SK-N-SH (cell line): ENCODE data around the gene ZSWIM7.

Experiments
- CHD2 ChIP-seq: fragments of 150-350 bp; IDR thresholded peaks from 2 replicates; pipeline ENCODE4 v1.6.1; 2018; ENCODE audit warnings: low read length; ENCODE audit not compliant: partially characterized antibody
- ELF1 ChIP-seq: IDR thresholded peaks from 2 replicates; pipeline ENCODE4 v1.4.0; 2012
- EP300 ChIP-seq, 2 experiments: IDR thresholded peaks; 2 replicates each; pipeline versions ENCODE4 v1.4.0 to v1.6.1; 2012; ENCODE audit warnings: borderline replicate concordance in 1 of 2, low read depth in 1 of 2, low read length in 1 of 2
- FOXM1 ChIP-seq: IDR thresholded peaks from 2 replicates; pipeline ENCODE4 v1.4.0; 2012; ENCODE audit warnings: low read depth, mild to moderate bottlenecking
- MXI1 ChIP-seq: IDR thresholded peaks from 2 replicates; pipeline ENCODE4 v1.6.1; 2012; ENCODE audit warnings: mild to moderate bottlenecking, low read depth, low read length, improper control_type of control experiment
- NFIC ChIP-seq: IDR thresholded peaks from 2 replicates; pipeline ENCODE4 v1.4.0; 2012; ENCODE audit warnings: borderline replicate concordance
- POLR2AphosphoS5 ChIP-seq: IDR thresholded peaks from 2 replicates; pipeline ENCODE4 v1.6.1; 2012; ENCODE audit warnings: low read depth, low read length
- SIN3A ChIP-seq: IDR thresholded peaks from 2 replicates; pipeline ENCODE4 v1.6.1; 2012; ENCODE audit warnings: low read depth, mild to moderate bottlenecking, low read length, moderate library complexity, borderline replicate concordance
- TAF1 ChIP-seq: IDR thresholded peaks from 2 replicates; pipeline ENCODE4 v1.6.1; 2012; ENCODE audit warnings: low read depth, mild to moderate bottlenecking, low read length, moderate library complexity, borderline replicate concordance
- TEAD4 ChIP-seq: IDR thresholded peaks from 2 replicates; pipeline ENCODE4 v1.4.0; 2012; ENCODE audit warnings: mild to moderate bottlenecking, borderline replicate concordance; ENCODE audit not compliant: insufficient read depth
- YY1 ChIP-seq: IDR thresholded peaks from 2 replicates; pipeline ENCODE4 v1.4.0; 2012; ENCODE audit warnings: low read depth, mild to moderate bottlenecking
- TF ChIP-seq, protein P1 (sequence below): fragments of 200-600 bp; sonication (generic); IDR thresholded peaks from 2 replicates; pipeline ENCODE4 v1.6.1; 2017; ENCODE audit warnings: antibody characterized with exemption, mild to moderate bottlenecking, moderate library complexity
- TF ChIP-seq, protein P2 (sequence below): IDR thresholded peaks from 2 replicates; pipeline ENCODE4 v1.4.0; 2012; ENCODE audit warnings: low read depth, borderline replicate concordance
- TF ChIP-seq, protein P3 (sequence below): IDR thresholded peaks from 2 replicates; pipeline ENCODE4; 2012

DNA sequence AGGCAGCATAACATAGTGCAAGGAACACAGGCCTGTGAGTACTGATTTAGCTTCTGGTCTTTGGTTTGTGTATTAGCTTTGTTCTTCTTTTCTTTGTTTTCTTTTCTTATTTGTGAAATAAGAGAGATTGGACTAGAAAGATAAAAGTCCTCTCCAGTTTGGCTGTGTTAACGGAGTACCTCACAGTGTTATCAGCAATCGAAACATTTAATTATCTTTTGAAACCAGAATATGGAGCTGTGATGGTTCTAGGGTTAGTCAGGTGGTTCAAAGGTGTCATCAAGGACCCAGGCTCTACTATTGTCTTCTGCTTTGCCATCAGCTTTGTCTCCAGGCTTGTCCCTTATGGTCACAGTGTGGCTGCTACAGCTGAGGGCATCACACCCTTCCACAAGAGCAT, 29.0 kb downstream of the ZSWIM7 start:
- TF ChIP-seq, protein P1, sequence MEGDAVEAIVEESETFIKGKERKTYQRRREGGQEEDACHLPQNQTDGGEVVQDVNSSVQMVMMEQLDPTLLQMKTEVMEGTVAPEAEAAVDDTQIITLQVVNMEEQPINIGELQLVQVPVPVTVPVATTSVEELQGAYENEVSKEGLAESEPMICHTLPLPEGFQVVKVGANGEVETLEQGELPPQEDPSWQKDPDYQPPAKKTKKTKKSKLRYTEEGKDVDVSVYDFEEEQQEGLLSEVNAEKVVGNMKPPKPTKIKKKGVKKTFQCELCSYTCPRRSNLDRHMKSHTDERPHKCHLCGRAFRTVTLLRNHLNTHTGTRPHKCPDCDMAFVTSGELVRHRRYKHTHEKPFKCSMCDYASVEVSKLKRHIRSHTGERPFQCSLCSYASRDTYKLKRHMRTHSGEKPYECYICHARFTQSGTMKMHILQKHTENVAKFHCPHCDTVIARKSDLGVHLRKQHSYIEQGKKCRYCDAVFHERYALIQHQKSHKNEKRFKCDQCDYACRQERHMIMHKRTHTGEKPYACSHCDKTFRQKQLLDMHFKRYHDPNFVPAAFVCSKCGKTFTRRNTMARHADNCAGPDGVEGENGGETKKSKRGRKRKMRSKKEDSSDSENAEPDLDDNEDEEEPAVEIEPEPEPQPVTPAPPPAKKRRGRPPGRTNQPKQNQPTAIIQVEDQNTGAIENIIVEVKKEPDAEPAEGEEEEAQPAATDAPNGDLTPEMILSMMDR: no peak
- TF ChIP-seq POLR2AphosphoS5 (no peak), MXI1 (no peak), TEAD4 (no peak), SIN3A (no peak), NFIC (no peak), TAF1 (no peak), YY1 (no peak), CHD2 (no peak), EP300 (IDR thresholded peaks at IDR 0.05; ENCODE audit: borderline replicate concordance in 1 of 2, low read depth in 1 of 2, low read length in 1 of 2) (no peak), FOXM1 (no peak), ELF1 (no peak)
- TF ChIP-seq, protein P2, sequence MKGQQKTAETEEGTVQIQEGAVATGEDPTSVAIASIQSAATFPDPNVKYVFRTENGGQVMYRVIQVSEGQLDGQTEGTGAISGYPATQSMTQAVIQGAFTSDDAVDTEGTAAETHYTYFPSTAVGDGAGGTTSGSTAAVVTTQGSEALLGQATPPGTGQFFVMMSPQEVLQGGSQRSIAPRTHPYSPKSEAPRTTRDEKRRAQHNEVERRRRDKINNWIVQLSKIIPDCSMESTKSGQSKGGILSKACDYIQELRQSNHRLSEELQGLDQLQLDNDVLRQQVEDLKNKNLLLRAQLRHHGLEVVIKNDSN: no peak
- TF ChIP-seq, protein P3, sequence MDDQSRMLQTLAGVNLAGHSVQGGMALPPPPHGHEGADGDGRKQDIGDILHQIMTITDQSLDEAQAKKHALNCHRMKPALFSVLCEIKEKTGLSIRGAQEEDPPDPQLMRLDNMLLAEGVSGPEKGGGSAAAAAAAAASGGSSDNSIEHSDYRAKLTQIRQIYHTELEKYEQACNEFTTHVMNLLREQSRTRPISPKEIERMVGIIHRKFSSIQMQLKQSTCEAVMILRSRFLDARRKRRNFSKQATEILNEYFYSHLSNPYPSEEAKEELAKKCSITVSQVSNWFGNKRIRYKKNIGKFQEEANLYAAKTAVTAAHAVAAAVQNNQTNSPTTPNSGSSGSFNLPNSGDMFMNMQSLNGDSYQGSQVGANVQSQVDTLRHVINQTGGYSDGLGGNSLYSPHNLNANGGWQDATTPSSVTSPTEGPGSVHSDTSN: no peak
